NCI-H345 treated with DMSO at 0.1 percent for 48 hours (cell line): Measurements from ENCODE around the gene SLC25A26.
"Not testable (repeated sequence)": the region's sequence is repeated elsewhere in the genome, so short reads cannot be mapped to it uniquely, and the experiment has no call there.

Experiments used
- DNase-seq: peaks from one replicate; lab custom pipeline; 2025; ENCODE audit not compliant: unreplicated experiment; lab: John Stamatoyannopoulos, UW

Gene SLC25A26

DNA sequence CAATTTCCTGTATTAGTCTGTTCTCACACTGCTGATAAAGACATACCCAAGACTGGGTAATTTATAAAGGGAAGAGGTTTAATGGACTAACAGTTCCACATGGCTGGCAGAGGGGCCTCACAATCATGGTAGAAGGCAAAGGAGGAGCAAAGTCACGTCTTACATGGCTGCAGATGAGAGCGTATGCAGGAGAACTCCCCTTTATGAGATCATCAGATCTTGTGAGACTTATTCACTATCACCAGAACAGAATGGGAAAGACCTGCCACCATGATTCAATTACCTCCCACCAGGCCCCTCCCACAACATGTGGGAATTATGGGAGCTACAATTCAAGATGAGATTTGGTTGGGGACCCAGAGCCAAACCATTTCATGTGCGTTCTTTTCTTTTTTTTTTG is 5.3 kb downstream of the SLC25A26 start:
- not testable (repeated sequence) for DNase-seq

DNA sequence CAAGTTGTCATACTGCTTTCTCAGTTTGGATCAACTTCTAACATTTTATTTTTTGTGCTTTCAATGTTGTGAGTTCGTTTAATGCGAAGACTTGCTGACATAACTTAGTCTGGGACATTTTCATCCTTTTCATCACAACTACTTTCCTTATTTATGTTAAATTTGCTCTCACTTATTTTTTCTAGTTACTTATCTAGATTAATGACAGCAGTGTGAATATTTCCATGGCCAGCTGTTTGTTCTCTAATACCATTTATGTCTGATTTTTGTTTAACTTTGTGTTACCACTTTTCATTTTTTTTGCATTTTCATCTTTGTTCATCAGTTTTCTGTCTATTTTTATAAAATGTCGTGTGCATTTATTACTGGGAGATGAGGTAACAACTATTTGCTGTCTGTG is 6.2 kb downstream of the SLC25A26 start:
- DNase-seq, result no peak

DNA sequence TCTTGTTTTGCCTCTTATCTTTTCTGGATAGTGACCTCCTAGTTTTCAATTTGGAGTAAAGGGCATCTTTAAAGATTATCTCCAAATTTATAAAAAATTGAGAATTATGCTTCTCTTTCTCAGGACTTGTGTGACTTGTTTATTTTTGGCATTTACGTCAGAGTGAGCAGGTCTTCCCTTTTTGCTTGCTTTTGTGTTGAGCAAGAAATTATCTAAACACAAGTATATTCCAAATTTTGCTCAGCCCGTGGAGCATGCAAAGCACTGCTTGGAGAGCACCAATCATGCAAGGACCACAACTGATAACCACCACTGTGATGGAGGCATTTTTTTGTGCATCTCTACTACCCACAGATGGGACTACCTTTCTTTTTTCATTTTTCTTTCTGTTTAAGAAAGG is 7.1 kb downstream of the SLC25A26 start:
- DNase-seq, result no peak

DNA sequence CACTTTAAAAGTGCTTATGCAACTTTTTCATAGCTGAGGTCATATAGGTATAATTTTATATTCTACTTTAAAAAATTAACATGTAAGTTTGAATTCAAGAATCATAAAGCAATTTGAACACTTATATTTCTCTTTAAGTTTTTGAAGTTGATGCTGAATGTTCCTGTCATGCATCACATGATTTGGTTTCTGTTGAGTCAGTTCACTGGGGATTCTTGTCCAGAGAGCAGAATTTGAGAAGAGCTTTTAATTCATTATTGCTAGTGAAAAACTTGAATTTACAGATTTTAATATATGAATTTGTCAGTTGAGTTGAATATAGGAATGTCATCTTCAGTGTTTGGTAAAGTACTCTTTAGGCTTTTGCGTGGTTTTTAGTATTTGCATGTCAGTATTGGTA is 7.9 kb downstream of the SLC25A26 start:
- no peak for DNase-seq

DNA sequence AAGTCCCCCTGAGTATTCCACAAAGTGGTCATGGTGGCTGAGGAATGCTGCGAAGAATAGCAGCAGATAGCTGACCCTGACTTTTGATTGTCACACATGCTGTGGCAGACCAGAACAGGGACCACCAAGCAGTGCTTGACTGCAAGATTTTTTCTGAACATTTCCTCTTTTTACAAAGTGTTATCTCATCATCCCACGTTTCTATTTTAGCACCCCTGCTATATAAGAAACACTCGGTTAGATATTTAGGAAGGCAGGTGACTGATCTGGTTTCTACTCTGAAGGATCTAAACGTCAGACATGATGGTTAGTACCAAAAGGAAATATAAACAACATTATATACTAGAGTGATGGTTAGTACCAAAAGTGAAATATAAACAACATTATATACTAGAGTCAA is 9.1 kb downstream of the SLC25A26 start:
- no peak for DNase-seq

DNA sequence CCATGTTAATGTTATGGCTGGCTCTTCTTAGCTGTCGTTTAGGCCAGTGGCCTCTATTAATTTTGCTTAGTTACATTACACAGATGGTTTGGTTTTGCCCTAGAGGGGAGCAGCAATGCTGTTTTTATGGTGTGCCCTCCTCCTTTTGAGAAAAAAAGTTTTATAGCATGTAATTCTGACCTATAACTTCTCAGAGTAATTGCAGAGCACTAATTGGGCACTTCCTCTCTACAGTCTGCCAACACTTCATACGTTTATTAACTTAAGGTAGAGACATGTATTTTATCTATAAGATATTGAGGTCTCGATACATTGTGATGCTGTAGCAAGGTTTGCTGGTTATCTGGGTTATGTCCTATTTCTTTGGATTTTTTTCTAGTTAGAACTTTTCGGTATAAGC is 12.2 kb downstream of the SLC25A26 start:
- no peak for DNase-seq

DNA sequence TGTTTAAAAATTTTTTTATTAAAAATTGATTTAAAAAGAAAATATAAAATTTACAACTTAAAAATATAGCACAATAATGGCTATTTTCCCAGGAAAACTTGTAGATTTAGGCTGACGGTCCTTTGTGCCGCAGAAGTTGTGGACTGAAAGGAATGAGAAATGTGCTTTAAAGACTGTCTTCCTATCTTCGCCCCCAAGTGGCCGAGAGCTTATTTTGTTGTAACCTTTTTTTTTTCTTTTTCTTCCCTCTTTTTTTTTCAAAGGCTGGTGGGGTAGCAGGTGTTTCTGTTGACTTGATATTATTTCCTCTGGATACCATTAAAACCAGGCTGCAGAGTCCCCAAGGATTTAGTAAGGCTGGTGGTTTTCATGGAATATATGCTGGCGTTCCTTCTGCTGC is 15.5 kb downstream of the SLC25A26 start:
- no peak for DNase-seq

DNA sequence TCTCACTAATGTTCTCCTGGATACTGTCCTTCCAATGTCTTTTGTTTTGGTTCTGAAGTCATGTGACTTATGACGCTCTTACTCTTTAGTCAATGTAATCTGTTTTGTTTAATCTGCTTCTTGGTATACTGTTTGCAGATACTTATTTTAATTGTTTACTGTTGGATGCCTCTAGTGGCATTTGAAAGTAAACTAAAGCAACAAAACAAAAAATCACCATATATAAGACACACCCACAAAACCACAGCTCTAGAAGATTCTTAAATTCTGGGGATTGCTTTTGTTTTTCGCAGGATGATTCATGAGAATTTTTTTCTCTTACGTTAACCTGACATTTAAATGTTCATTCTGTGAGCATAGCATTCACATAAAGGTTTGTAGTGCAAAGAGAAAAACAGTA is 16.8 kb downstream of the SLC25A26 start:
- DNase-seq, result no peak

DNA sequence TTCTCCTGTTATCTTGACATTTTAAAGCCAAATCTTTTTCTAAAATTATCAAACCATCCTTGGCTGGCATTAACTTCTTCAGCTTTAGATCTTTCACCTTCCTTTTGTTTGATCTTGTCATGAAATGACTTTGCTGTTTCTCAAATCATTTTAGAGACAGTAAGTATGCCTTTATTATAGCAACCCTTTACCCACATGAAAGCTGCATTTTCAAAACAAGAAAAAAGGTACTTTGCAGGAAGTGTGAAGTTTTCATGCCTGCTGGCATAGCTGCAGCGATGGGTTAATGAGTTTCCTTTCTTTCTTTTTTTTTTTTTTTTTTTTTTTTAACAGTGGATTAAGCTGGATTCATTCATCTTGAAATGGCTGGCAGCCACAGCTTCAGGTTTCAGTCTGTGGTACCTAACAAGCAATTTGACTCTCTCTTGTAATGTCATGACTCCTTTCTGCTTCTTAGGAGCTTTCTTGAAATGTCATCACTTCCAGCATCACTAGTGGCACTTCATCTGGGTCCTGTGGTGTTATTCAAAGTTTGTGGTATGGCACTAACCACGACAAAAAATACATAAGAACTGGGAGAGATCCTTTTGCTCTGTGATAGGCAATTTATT is 18.8 kb downstream of the SLC25A26 start:
- DNase-seq, result no peak

DNA sequence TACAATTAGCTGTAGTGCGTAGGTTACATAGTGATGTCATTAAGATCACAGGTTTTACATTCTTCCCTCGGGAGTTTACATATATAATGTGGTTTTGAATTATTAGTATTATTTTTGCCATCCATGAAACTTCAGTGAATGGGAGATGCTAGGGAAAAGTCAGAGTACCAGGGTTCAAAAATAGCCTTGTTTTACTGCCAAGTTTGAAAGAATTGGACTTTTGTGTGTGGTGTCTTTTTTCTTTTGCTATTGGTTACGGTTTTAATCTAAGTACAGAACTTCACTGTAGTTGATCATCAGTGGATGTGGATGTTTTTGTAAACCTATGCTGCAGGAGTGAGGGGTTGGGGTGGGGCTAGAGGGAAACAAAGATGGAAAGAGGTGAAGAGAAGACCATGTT is 20.7 kb downstream of the SLC25A26 start:
- DNase-seq, result no peak

DNA sequence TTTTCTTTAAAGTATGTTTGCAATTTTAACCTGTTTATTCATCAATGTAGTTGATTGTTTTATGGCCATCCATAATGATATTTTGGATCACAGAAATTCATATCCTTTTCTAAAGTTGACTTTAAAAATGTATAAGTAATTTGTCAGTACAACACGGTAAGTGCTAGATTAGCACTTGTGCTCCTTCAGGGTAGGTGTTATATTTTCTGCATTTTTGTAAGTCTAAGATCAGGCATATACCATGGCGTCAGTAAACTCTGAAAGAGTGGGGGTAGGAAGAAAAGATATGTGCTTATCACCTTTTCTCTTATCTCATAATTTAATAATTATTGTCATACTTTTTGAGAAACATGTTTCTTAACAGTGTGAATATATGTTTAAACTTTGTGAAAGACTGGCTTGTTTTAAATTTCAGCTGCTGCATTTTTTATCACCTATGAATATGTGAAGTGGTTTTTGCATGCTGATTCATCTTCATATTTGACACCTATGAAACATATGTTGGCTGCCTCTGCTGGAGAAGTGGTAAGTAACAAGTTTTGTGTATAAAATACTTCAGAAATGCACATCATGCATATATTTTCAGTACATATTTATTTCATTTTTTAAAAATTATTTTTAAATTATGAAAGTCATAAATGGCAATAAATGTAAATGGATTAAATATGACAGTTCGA is 22.1 kb downstream of the SLC25A26 start:
- no peak for DNase-seq

DNA sequence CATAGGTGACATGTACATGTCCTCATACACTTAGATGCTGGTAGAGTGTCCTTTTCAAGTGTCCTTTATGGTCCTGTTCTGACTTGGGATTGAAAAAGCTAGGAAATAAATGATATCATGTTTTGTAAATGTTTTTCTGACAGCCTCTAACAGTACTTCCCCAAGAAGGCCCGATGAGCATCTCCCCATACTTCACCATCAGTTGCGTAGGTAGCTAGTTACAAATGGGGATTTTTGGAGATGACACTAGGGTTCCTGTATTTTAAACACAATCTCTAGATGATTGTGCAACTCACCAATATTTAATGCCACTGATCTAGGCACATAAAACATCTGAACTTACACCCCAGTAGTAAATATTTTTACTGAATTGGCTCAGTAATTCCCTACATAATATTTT is 27.8 kb downstream of the SLC25A26 start:
- no peak for DNase-seq

DNA sequence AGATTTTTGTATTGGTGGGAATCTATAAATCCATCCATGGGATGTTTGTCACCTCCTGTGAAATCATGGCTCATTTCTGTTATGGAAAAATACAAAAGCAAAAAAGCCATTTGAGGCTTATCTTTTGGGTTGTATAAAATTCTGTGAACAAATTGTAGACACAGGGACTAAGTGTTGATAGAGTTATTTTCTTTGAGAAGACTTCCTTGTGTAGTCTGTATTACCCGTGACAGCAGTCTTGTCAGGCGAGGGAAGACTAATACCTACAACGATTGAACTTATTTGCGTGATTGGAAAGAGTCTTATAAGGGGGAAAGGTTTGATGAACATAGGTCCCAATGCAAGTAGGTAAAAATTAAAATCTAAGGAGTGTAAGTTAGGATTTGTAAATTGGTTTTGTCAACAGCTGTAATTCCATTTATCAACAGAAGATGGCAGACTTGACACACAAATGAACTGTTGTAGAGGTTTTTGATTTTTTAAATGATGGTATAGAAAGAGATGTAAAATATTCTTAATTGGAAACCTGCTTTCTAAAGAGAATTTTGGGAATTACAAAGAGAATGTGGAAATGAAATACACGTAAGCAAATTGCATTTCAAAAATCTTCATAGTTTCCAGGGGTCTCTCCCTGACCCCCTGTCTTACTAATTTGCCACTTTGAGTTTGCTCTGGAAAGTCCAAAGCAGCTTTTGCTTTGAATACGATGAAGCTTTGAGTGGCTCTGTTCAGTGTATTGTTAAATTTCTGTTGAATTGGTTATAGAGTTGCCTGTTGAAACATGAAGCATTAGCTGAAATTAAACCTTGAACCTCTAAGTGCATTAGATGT is 33.2 kb downstream of the SLC25A26 start:
- DNase-seq, result no peak

DNA sequence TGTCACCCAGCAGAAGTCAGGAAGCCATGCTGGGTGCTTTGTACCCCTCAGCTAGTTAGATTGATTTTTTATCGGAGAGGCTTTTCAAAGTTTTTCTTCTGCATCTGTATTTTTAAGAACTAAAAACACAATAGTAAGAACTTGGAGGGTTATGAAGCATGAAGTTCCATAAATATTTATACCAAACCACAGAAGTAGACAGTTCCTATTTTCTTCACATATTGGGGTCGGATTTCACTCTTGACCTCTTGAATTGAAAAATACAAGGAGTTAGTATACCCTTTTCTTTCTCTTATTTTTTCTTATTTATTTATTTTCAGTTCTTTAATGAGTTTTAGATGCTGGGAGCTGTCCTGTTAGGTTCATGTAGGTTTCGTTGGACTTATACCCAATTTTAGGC is 35.1 kb downstream of the SLC25A26 start:
- DNase-seq, result no peak

DNA sequence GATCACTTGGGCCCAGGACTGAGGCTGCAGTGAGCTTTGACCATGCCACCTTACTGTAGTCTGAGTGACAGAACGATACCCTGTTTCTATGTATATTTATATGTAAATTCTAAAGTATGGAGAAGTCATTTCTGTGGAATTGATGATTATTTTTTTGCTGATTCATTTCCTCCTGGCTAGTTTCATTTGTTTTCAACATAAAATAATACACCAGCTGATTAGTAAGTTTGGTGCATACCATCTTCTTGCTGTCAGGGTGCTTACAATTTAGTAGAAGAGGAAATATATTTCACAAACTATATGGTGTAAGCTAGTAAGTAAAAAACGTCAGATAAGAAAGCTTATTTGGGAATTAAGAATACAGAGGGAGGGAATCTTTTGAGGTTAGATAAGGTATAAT is 36.0 kb downstream of the SLC25A26 start:
- no peak for DNase-seq

DNA sequence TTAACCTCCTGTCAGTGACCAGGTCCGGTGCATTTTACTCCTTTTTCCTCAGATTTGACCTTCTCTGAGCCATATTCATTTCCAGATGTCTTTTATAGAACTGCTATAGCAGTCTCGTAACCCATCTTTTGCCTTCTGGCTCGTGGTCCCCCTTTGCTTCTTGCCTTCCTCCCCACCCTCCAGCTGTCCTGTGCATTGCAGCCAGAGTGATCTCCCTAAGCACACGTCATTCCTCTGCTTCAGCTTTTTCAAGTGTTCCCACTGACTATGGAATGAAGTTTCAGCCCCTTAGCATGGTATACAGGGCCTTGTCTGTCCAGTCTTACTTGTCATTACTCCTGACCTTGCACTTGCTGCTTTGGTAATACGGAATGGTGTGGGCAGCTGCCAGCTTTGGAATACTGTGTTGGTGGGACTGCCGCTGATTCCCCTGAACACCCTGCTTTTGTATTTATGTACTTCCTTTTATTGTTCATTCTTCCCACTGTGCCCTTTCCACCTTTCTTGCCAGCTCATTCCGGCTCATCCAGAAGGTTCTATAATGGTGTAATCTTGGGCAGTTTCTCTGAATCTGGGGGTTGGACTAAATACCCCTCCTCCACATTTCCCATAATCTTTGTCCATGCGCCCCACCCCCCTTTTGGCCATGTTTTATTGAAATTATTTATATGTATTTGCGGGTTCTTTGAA is 38.9 kb downstream of the SLC25A26 start:
- no peak for DNase-seq

DNA sequence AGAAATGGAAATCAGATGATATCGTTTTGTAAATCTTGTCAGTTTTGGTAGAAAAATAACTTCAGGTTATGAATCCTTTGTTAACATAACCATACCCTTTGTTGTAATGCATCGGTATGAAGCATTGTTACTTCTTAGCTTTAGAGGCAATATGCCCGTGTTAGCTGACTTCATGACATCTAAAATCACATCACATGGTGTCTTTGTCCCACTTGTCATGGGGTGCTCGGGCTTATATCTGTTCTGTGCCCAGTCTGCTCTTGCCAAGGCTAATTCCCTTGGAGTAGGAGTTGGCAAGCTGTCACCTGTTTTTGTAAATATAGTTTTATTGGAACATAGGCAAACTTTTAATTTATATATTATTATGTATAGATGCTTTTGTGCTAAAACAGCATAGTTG is 39.6 kb downstream of the SLC25A26 start:
- no peak for DNase-seq

DNA sequence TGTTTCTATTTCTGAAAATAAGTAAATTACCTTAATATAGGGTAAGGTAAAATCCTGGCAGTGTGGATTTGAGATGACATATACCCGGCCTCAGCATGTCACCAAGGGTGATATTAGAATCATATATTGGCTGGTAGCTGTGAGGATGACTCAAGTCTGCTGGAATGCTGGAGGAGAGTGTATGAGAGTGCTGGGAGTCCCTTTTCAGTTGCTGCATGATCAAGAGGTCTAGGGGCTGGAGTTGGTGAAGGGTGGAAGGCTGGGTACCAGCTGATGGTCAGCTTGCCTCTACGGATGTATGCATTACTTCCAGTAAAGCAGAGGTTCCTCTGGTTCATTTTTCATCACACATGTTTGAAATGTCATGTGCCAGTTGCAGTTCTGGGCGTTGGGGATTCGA is 40.6 kb downstream of the SLC25A26 start:
- DNase-seq, result no peak

DNA sequence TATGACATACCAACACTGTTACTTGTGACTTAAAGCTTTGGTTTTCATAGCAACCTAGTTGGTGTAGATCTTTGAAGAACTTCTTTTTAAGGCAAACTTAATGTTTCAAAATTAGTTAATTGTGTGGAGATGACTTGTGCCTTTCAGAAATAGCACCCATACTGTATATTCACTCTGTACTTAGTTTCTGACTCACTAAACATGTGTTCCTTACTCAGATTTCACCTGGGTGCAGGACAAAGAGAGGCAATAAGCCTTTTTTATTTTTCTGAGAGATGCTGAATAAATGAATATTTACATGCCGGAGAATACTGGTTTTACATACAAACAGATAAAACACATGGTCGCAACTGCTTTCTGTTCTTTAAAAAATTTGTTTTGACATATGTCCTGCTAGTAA is 44.8 kb downstream of the SLC25A26 start:
- DNase-seq, result no peak

DNA sequence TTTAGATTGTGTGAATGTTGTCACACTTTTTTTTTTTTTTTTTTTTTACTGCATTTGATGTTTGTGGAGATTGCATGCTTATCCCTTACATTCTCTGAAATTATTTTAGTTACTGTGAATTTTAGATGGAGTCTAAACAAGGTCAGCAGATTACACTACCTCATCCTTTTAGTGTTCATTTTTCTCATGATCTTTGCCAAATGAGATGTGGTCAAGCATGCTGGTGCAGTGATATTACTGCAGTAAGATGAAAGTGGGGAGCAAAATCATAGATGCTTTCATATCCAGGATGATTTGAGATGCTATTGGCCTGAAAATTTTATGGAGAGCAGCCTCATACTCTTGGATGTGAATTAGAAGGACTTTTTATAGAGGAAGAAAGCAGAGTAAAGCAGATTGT is 45.8 kb downstream of the SLC25A26 start:
- DNase-seq, result no peak

DNA sequence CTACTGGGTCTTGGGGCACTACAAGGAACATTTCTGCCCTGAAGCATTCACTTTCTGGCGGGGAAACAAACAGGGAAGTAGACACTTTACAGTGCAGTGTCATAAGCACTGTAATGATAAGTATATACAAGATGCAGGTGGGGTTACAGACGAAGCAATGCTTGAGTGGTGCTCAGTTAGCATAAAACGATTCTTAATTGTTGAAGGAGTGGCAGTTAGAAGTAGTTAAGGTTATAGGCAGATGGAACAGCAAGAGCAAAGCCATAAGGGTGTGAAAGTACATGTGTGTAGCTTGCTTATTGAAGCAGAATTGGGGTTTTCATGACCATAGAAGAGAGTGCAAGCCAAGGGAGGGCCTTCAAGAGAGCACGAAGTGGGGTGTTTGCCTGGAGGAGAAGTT is 46.2 kb downstream of the SLC25A26 start:
- DNase-seq, result no peak

DNA sequence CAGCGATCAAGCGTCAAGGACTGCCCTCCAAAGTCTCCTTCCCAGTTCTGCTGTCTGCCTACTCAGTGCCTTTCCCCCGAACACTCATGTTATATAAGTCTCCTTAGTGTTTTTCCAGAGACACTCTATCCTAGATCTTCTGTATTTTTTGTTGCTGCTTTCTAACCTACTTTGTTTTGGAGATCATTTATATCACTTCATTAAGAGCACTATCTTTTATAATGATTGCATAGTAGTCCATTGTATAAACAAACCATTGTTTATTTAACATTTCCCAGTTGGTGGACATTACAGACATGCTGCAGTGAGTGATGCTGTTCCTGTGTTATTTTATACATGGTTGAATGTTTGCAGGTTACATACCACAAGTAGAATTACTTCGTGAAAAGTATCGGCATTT is 47.1 kb downstream of the SLC25A26 start:
- no peak for DNase-seq
